PC-3 (cell line): Measurements from ENCODE around the gene CIBAR2. TPM values are rescaled to one million over a fixed set of nuclear protein-coding genes. Genes with fewer than 3 reads are reported as not detected.

ENCODE experiments used
- ATAC-seq: fragments of 200-7000 bp; cut with Tn5 transposase; 2 replicates; pipeline ENCODE4 v1.9.1; 2020; ENCODE audit warnings: mild to moderate bottlenecking, moderate library complexity
- BruUV-seq: library from RNA; stranded (reverse); fragments of 400-500 nt; replicated peaks from 2 replicates; lab custom pipeline; 2021; lab: Mats Ljungman, UMichigan
- CTCF ChIA-PET: fragments of 300-600 bp; sonication (Branson Sonifier 250); formaldehyde crosslinking; loops from one replicate; lab custom pipeline; 2022; ENCODE audit warnings: antibody characterized with exemption; lab: Charles Lee
- POLR2A ChIA-PET: fragments of 300-600 bp; sonication (Branson Sonifier 250); formaldehyde crosslinking; loops from one replicate; lab custom pipeline; 2022; ENCODE audit warnings: antibody characterized with exemption; ENCODE audit not compliant: unreplicated experiment; lab: Charles Lee
- DNase-seq: peaks from one replicate; pipeline ENCODE4 v3.0.0-alpha.2; 2015
- H2AFZ ChIP-seq: fragments of 300-600 bp; sonication (generic); 2 replicates; pipeline ENCODE4 v1.6.0; 2016; ENCODE audit warnings: antibody characterized with exemption, low read length
- H3F3A ChIP-seq: fragments of 300-600 bp; sonication (generic); one replicate; pipeline ENCODE4 v1.6.0; 2017; ENCODE audit warnings: antibody characterized with exemption, low read length, control low read depth, mild to moderate bottlenecking; ENCODE audit not compliant: unreplicated experiment
- H3K27ac ChIP-seq: fragments of 300-600 bp; sonication (generic); 2 replicates; pipeline ENCODE4 v1.5.1; 2016; ENCODE audit warnings: mild to moderate bottlenecking, low read length
- H3K27me3 ChIP-seq: fragments of 300-600 bp; sonication (generic); 2 replicates; pipeline ENCODE4 v1.6.1; 2016; ENCODE audit warnings: low read length, mixed read lengths
- H3K36me3 ChIP-seq: fragments of 300-600 bp; sonication (generic); 2 replicates; pipeline ENCODE4 v1.6.1; 2016; ENCODE audit warnings: low read depth, mixed run types, low read length, mixed read lengths
- H3K4me1 ChIP-seq: fragments of 300-600 bp; sonication (generic); 2 replicates; pipeline ENCODE4 v1.5.1; 2016; ENCODE audit warnings: low read length; ENCODE audit not compliant: insufficient read depth
- H3K4me2 ChIP-seq: fragments of 300-600 bp; sonication (generic); 2 replicates; pipeline ENCODE4 v1.6.0; 2016; ENCODE audit warnings: low read length
- H3K4me3 ChIP-seq: fragments of 300-600 bp; sonication (generic); 2 replicates; pipeline ENCODE4 v1.5.1; 2016; ENCODE audit warnings: mild to moderate bottlenecking, low read length, mixed read lengths
- H3K79me2 ChIP-seq: fragments of 300-600 bp; sonication (generic); 2 replicates; pipeline ENCODE4 v1.6.1; 2017; ENCODE audit warnings: low read length, mixed read lengths
- H3K9ac ChIP-seq: fragments of 300-600 bp; sonication (generic); 2 replicates; pipeline ENCODE4 v1.6.0; 2016; ENCODE audit warnings: mild to moderate bottlenecking, low read length
- H3K9me2 ChIP-seq: fragments of 300-600 bp; sonication (generic); replicated peaks from 2 replicates; pipeline ENCODE4 v1.6.1; 2016; ENCODE audit warnings: mixed run types, low read length, mixed read lengths
- H3K9me3 ChIP-seq: fragments of 300-600 bp; sonication (generic); 2 replicates; pipeline ENCODE4 v1.6.1; 2016; ENCODE audit warnings: low read length, mixed read lengths
- H4K20me1 ChIP-seq: fragments of 300-600 bp; sonication (generic); 2 replicates; pipeline ENCODE4 v1.6.1; 2016; ENCODE audit warnings: low read length, mixed read lengths
- EZH2 ChIP-seq: fragments of 300-600 bp; sonication (generic); IDR thresholded peaks from one replicate; pipeline ENCODE4 v1.6.1; 2017; ENCODE audit warnings: antibody characterized with exemption, mild to moderate bottlenecking, low read length; ENCODE audit not compliant: unreplicated experiment
- EZH2phosphoT487 ChIP-seq: fragments of 300-600 bp; sonication (generic); IDR thresholded peaks from 2 replicates; pipeline ENCODE4 v1.6.1; 2018; ENCODE audit warnings: mild to moderate bottlenecking, antibody characterized with exemption, low read length, borderline replicate concordance
- intact Hi-C: fragments of 100-400 bp; cut with micrococcal nuclease; formaldehyde crosslinking; loops from 2 replicates; pipeline ENCODE4 v1.9.0; 2023
- total RNA-seq: library from RNA; depleted of rRNA; stranded (reverse); fragments of >200 nt; gene quantifications from 2 replicates; pipeline ENCODE4 v1.2.3, GENCODE V29; 2014
- TF ChIP-seq, protein P1 (sequence below): fragments of 300-600 bp; sonication (generic); conservative IDR thresholded peaks from 2 replicates; pipeline ENCODE4 v1.5.1; 2017; ENCODE audit warnings: antibody characterized with exemption, low read depth, mild to moderate bottlenecking, low read length

Gene CIBAR2
- total RNA-seq, 1 experiment from 2014 or later, result not detected

DNA sequence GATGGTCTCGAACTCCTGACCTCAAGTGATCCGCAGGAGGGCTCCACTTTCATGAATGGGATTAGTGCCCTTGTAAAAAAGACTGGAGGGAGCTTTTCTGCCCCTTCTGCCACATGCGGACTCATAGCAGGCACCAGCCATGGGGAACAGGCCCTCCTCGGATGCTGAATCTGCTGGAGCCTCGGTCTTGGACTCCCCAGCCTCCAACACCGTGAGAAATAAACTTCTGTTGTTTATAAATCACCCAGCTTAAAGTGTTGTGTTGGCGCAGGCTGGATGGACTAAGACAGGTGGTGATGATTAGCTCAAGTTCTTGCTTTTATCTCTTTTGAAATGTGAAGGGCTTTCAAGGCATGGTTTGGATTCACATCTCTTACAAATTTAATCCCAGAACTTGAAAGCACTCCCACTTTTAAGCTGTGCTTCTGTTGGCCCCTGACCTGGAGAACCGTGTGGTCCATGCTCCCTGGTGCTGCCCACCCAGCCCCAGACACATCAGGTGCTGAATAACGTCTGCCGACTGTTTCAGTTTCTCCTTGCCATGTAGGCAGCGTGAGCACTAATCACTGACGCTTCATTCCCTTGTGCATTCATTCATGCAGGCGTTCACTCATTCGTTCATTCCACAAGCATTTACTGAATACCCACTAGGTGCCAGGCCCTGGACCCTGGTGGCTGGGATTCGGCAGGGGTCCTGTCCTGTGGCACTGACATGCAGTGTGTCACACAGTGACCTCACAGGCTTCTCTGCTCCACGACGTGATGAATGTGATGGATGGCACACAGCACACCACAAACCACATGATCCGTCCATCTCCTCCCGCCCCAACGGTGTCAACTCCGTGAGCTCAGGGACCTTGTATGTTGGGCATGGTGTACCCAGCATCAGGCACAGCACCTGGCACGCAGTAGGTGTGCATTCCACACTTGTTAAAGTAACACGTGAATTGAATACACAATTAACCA, 8.9 kb downstream of the CIBAR2 start:
- H3F3A ChIP-seq, result no peaks in the 10 kb centered on the region
- intact Hi-C loops, result no loop called here
- ChIA-PET CTCF (no interaction called here), POLR2A (no interaction called here)
- H3K27ac ChIP-seq, result no peak overlapping the region
- H3K4me1 ChIP-seq, result no peaks in the 10 kb centered on the region
- H3K4me3 ChIP-seq, result no peak overlapping the region
- H3K36me3 ChIP-seq, result no peaks in the 10 kb centered on the region
- no TSS peak for BruUV-seq
- H3K27me3 ChIP-seq, result no peaks in the 10 kb centered on the region
- no peak overlapping the region for H3K9ac ChIP-seq
- H3K9me2 ChIP-seq, result no peaks in the 10 kb centered on the region
- no peak overlapping the region for H3K4me2 ChIP-seq
- H4K20me1 ChIP-seq, result no peaks in the 10 kb centered on the region
- TF ChIP-seq EZH2phosphoT487 (no peak), EZH2 (no peak)
- TF ChIP-seq, protein P1, sequence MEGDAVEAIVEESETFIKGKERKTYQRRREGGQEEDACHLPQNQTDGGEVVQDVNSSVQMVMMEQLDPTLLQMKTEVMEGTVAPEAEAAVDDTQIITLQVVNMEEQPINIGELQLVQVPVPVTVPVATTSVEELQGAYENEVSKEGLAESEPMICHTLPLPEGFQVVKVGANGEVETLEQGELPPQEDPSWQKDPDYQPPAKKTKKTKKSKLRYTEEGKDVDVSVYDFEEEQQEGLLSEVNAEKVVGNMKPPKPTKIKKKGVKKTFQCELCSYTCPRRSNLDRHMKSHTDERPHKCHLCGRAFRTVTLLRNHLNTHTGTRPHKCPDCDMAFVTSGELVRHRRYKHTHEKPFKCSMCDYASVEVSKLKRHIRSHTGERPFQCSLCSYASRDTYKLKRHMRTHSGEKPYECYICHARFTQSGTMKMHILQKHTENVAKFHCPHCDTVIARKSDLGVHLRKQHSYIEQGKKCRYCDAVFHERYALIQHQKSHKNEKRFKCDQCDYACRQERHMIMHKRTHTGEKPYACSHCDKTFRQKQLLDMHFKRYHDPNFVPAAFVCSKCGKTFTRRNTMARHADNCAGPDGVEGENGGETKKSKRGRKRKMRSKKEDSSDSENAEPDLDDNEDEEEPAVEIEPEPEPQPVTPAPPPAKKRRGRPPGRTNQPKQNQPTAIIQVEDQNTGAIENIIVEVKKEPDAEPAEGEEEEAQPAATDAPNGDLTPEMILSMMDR, result no peak
- ATAC-seq (no peak), DNase-seq (no peak)
- no peaks in the 10 kb centered on the region for H3K79me2 ChIP-seq
- H2AFZ ChIP-seq, result no peak overlapping the region
- no peaks in the 10 kb centered on the region for H3K9me3 ChIP-seq

GRCh38 chr16:85101956-85102630, 10.2 kb downstream of the CIBAR2 start:
- Histone ChIP-seq H3K27ac (no peak overlapping the region), H3K79me2 (no peaks in the 10 kb centered on the region), H3K4me2 (no peak overlapping the region), H3K9me2 (no peaks in the 10 kb centered on the region), H3K9me3 (no peaks in the 10 kb centered on the region), H3K36me3 (no peaks in the 10 kb centered on the region), H3K9ac (no peak overlapping the region), H3K27me3 (no peaks in the 10 kb centered on the region), H2AFZ (no peak overlapping the region), H4K20me1 (no peaks in the 10 kb centered on the region), H3F3A (no peaks in the 10 kb centered on the region), H3K4me1 (no peaks in the 10 kb centered on the region), H3K4me3 (no peak overlapping the region)
- TF ChIP-seq EZH2phosphoT487, result no peak
- TF ChIP-seq EZH2, result no peak
- TF ChIP-seq, protein P1, result no peak
- no TSS peak for BruUV-seq
- intact Hi-C loops, result no loop called here
- DNase-seq (no peak), ATAC-seq (no peak)
- POLR2A ChIA-PET, result no interaction called here
- CTCF ChIA-PET, result no interaction called here
